KOPT-K1 (cell line): Measurements from ENCODE around the gene CEP164.
A peak's percentile ranks its signal among the peaks of the same experiment; 100 is the strongest.

Experiments used
- H3K27ac ChIP-seq: fragments of 200-600 bp; sonication (generic); 2 replicates; pipeline ENCODE4 v1.5.1; 2016; ENCODE audit warnings: antibody characterized with exemption, mild to moderate bottlenecking, low read depth, low read length; ENCODE audit not compliant: poor library complexity, severe bottlenecking
- H3K36me3 ChIP-seq: fragments of 200-600 bp; sonication (generic); 2 replicates; pipeline ENCODE4 v1.5.1; 2017; ENCODE audit warnings: antibody characterized with exemption, mild to moderate bottlenecking, low read length, moderate library complexity; ENCODE audit not compliant: insufficient read depth
- H3K9me3 ChIP-seq: fragments of 200-600 bp; sonication (generic); 2 replicates; pipeline ENCODE4 v1.5.1; 2017; ENCODE audit warnings: antibody characterized with exemption, low read length, mild to moderate bottlenecking; ENCODE audit not compliant: insufficient read depth, poor library complexity, severe bottlenecking

The CEP164 gene

DNA sequence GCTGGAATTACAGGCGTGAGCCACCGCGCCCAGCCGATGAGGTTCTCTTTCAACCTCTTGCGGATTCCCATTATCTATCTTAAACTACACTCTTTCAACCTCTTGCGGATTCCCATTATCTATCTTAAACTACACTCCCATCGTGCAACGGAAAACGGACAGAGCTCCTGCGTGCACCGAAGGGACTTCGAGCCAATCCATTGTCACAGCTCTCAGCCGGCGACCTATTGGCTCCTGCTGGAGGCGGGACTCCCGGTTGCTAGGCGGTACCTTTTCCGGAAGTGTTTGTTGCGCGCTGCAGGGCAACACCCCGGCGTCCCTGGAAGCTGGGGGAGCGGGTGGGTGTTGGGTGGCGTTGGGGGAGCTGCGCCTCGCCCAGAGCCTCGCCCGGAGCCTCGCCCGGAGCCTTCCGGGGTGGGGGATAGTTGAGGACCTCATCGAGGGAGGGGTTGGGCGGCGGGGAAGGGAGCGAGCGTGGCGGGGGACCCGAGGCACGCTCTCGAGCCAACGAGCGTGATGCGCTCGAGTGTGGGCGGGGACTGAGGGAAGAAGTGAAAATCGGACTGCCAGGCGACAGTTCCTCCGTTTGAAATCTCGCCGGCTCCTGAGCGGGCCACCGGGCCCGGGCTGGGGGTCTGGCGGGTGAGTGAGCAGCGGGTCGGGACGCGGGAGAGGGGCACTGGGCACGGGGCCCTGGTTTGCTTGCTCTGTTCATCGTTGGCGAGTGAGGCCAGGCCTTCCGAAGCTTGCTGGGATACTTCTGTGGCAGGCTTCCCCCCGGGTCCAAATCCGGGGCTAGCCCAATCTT, at the start of gene CEP164:
Gene CEP164, plus strand, starts transcription at position 288 of the 808 bp plus-strand sequence. CDS start 10,733 bp downstream, outside the sequence.
- Histone ChIP-seq H3K9me3 (no peaks in the 10 kb centered on the region), H3K27ac (peak within 1 kb of the TSS; percentile 56), H3K36me3 (no peaks in the 10 kb centered on the region)

DNA sequence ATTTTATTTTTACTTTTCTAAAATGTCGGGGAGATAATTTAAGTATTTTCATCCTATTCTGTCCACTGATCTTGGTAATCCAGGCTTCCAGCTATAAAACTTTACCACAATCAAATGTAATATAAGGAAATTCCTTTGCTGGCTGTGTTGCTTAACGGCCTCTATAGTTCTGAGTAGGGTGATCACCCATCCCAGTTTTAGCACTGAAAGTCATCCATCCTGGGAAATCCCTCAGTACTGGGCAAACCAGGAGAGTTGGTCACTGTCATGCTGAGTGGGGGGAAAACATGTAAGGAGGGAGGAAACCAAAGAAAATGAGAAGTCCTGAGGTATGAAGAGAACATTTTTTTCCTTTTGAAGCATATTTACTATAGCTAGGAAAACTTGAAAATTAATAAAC, 49.3 kb upstream of the CEP164 start:
- no peak overlapping the region for H3K27ac ChIP-seq
- H3K9me3 ChIP-seq = peaks cover 5% of the 10 kb centered on the region

DNA sequence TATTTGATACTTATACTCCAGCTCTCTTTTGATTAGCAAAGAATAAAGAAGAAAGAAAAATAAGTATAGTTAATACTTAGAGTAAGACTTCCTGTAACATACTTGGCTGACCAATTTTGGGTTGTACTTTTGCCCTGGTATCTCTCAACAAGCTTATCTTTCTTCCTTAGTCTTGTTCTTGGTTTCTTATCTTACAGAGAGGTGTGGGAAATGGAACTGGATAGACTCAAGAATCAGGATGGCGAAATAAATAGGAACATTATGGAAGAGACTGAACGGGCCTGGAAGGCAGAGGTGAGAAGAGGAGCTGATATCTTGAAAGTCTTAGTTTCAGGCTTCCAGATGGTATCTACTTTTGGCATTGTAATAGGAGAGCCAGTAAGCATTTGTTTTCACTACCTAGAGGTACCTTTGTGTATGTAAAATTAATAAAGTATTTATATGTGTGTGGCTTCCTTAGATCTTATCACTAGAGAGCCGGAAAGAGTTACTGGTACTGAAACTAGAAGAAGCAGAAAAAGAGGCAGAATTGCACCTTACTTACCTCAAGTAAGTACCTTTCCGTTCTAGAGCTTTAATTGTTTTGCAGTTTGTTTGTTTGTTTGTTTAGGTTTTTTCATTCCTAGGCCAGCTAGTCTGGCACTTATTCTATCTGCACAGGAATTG, 47.8 kb upstream of the CEP164 start:
- Histone ChIP-seq H3K9me3 (no peaks in the 10 kb centered on the region), H3K27ac (peak overlapping the region; percentile 37), H3K36me3 (peaks cover 44% of the 10 kb centered on the region)

More for the DNA sequence above, 49.3 kb upstream of the CEP164 start:
- peaks cover 38% of the 10 kb centered on the region for H3K36me3 ChIP-seq

DNA sequence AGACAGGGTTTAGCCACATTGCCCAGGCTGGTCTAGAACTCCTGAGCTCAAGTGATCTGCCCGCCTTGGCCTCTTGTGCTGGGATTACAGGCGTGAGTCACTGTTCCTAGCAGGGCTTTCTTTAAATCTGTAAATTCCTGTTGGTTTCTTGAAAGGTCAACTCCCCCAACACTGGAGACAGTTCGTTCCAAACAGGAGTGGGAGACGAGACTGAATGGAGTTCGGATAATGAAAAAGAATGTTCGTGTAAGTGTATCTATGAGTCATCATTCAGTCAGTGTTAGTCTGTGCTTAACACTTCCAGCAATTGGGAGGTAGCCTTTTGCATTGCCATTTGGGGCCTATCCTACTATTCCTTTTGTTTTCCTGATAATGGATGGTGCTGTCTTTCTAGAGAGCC, 46.5 kb upstream of the CEP164 start:
- Histone ChIP-seq H3K36me3 (peaks cover 56% of the 10 kb centered on the region), H3K9me3 (no peaks in the 10 kb centered on the region), H3K27ac (no peak overlapping the region)

DNA sequence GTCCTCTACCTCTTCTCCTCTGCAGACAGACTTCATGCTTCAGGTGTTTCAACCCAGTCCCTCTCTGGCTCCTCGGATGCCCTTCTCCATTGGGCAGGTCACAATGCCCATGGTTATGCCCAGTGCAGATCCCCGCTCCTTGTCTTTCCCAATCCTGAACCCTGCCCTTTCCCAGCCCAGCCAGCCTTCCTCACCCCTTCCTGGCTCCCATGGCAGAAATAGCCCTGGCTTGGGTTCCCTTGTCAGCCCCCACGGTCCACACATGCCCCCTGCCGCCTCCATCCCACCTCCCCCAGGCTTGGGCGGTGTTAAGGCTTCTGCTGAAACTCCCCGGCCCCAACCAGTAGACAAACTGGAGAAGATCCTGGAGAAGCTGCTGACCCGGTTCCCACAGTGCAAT, 45.8 kb upstream of the CEP164 start:
- Histone ChIP-seq H3K36me3 (peaks cover 56% of the 10 kb centered on the region), H3K27ac (no peak overlapping the region), H3K9me3 (no peaks in the 10 kb centered on the region)

DNA sequence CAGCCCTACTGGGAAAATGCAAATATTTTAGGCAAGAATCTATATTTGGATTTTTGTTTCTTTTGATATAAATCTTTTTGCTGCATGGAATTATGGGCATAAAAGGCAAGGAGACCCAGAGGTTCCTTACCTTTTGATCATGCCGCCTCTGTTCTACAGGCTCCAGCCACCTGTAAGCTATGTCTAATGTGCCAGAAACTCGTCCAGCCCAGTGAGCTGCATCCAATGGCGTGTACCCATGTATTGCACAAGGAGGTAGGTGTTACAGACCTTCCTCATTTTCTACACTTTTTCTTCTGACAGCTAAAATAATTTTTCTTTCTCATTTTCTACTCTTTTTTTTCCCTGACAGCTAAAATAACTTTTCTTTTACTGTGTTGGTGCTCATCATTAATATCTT, 44.7 kb upstream of the CEP164 start:
- peaks cover 56% of the 10 kb centered on the region for H3K36me3 ChIP-seq

DNA sequence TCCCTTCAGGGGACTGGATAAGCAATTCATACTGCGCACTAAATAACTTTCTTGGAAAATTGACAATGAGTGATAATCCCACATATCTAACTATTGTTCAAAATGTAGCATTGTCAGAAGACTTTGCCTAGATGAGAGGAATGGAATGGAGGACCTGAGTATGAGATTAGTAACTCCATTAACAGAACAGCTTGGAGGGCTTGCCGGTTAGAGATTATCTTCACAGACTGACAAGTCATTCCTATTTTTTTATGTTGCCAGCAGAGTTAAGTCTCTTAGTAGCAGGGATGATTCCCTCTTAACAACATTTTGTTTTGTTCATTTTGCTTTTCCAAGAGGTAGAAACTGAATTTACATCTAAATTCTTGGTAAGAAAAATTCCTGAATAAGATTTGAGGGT, 43.6 kb upstream of the CEP164 start:
- Histone ChIP-seq H3K36me3 (peaks cover 57% of the 10 kb centered on the region), H3K9me3 (no peaks in the 10 kb centered on the region), H3K27ac (no peak overlapping the region)

More for the DNA sequence above, 44.7 kb upstream of the CEP164 start:
- Histone ChIP-seq H3K27ac (no peak overlapping the region), H3K9me3 (no peaks in the 10 kb centered on the region)

DNA sequence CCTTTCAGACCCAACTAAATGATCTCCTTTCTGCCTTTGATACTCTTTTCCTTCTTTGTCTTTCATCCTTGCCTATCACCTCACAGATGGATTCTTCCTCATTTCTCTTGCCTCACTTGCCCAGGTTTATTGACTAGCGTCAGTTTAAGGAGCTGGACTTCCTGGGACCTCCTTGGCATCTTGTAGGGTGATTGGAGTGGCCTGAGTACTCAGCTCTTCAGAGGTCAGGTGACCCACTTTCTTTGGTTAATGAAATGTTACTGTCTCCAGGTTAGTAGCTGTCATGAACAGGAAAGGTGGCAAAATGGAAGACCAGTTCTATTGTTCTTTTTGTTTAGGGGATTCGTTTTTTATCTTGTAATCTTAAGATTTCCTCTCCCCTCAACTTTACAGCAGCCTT, 41.1 kb upstream of the CEP164 start:
- Histone ChIP-seq H3K36me3 (peaks cover 52% of the 10 kb centered on the region), H3K9me3 (no peaks in the 10 kb centered on the region)

DNA sequence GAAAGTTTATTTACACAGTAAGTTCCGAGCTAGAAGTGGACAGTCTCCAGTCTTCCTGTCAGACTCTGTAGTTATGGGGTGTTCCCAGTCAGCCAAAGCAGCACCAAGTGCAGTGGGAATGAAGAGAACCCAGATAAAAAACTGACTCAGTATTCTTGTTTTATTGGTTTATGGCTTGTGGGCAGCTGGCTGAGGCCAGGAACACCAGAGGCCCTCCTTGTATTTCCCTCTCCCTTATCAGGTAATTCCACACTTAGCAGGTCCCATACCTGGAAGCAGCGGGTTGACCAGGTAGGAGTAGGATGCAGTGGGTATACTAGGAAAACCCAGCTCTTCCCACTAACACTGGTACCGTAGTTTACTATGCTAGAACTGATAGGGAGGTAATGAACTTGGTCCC, 40.0 kb upstream of the CEP164 start:
- Histone ChIP-seq H3K9me3 (no peaks in the 10 kb centered on the region), H3K36me3 (peaks cover 41% of the 10 kb centered on the region), H3K27ac (no peak overlapping the region)

More for the DNA sequence above, 41.1 kb upstream of the CEP164 start:
- H3K27ac ChIP-seq = no peak overlapping the region

DNA sequence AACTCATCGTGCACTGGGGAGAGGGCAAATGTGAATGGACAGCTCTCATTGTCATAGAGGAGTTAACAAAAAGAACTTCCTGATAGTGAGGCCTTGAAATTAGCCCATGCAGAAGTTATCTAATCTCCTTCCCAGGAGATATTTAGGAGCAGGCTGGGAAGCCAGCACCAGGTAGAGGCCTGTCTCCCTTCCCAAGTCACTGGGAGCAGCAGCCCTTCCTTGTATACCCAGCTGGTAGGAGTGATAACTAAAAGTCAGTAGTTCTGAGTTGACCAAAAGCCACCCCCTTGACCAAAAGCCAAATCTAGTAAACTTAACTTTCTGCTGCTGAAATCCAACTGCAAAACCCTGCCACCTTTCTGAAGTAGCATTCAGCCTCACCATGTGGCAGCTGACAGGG, 37.9 kb upstream of the CEP164 start:
- H3K36me3 ChIP-seq = peaks cover 21% of the 10 kb centered on the region
- no peak overlapping the region for H3K27ac ChIP-seq
- H3K9me3 ChIP-seq = no peaks in the 10 kb centered on the region

DNA sequence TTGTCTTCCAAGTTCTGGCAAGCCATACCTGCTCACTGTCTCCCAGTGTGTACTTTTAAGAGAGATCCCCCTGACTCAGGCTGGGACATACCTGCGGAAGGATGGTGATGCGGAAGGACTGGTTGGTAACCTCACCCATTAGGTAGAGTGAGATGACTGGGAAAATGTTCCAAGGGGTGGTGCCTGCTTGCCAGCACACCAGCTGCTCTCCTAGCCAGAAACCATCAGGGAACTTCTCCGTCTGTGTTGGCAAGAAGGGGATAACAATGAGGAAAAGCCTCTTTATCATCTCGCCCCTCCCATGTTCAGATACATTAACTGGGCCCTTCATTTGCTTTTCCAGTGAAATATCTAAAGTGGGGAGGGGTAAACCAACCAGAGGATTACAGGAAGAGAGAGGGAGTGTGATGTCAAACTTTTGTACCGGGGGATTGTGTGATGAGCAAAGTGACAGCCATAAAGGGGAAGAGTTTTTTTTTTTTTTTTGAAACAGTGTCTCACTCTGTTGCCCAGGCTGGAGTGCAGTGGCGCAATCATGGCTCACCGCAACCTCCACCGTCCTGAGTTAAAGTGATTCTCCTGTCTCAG, 36.8 kb upstream of the CEP164 start, which contains the start of gene BACE1-AS:
Gene BACE1-AS, plus strand, starts transcription at position 538 of the 588 bp plus-strand sequence.
- Histone ChIP-seq H3K36me3 (peaks cover 9% of the 10 kb centered on the region), H3K9me3 (no peaks in the 10 kb centered on the region), H3K27ac (no peak within 1 kb of the TSS)

DNA sequence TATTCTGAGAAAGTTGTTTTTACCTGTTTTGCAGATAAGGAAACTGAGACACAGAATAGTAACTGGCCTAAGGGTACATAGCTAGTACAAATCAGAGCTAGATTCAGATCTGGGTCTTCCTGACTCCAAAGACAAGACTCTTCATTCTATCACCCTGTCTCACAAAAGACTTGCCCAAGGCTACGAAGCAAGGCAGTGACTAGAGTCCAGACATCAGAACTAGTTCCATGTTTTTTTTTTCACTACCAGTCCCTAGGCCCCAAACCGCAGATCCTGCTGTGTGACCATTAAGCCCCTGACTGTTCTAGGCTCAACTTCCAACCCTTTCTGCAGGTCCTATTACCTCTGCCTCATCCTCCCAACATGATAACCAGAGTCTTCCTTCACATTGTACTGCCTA, 35.0 kb upstream of the CEP164 start:
- Histone ChIP-seq H3K9me3 (no peaks in the 10 kb centered on the region), H3K27ac (no peak overlapping the region), H3K36me3 (peaks cover 8% of the 10 kb centered on the region; the same call in 1 of the 2 replicates)

DNA sequence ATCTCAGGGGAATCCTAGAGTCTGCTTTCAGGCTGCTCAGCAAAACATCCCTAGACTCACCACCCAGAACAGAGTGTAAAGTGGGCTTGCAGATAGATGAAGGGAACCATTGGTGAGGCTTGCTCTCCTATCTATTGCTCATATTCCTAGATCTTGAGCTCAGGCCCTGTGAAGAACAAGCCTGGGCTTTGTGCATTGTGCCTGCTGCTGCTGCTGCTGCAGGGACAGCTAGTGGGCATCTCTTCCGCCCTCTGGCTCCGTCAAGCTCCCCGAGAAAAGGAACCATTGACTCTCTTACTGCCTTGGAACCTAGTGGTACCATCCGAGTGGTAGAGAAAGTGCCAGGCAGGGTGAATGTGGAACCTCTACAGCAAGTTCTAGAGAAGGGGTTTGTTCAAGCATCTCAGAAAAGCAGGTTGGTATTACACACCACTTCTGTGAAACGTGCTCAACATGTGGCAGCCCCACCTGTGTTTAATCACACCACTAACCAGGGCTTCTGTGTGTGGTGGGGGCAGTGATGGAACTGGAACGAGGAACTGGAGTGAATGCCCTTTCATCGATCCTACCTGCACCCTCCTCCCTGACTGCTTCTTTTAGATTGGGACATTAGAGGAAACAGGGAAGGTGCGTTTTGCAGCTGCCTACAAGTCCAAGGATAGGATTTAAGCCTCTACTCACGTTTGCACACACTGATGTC, 32.1 kb upstream of the CEP164 start:
- Histone ChIP-seq H3K36me3 (no peaks in the 10 kb centered on the region), H3K9me3 (no peaks in the 10 kb centered on the region), H3K27ac (no peak overlapping the region)

DNA sequence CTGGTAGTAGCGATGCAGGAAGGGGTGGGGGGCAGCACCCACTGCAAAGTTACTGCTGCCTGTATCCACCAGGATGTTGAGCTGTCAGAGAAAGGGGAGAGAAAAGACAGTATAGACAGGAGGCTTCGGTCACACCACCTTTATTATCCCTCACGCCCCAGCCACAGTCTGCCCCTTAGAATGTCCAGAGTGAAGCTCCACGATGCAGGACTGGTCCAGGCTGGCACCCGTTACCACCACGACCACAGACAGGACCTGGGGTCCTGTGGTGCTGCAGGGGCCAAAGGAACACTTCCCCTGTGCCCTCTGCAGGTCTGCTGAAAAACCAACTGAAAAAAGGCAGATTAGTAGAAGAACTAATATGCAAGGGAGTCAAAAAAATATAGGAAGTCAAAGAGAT, 30.8 kb upstream of the CEP164 start:
- Histone ChIP-seq H3K36me3 (no peaks in the 10 kb centered on the region), H3K9me3 (no peaks in the 10 kb centered on the region), H3K27ac (no peak overlapping the region)

DNA sequence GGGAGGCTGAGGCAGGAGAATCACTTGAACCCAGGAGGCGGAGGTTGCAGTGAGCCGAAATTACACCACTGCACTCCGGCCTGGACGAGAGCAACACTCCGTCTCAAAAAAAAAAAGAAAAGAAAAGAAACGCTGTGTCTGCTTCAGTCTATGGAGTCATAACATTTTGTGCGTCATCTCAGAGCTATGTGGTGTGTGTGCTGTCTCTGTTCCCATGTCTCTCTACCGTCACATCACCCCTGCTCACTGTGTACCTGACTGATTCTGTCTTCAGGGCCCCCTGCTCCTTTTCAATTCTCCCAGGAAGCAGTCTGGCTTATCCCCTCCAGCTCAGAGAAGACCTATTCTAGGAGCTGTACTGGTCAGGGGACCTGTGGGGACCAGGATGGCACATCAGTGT, 29.5 kb upstream of the CEP164 start:
- no peak overlapping the region for H3K27ac ChIP-seq
- H3K9me3 ChIP-seq = no peaks in the 10 kb centered on the region
- no peaks in the 10 kb centered on the region for H3K36me3 ChIP-seq
